Activated CD4-positive, alpha-beta T cell treated with anti-CD3 and anti-CD28 coated beads, Interleukin-2, Interleukin-6, amounts not matched to agents 100 ng/mL and 50 ng/mL, durations not matched to agents 16 hours and 8 hours (primary cell): Measurements from ENCODE around the gene SLC38A10.

Experiments
- DNase-seq: peaks from one replicate; pipeline ENCODE4 v3.0.0-alpha.2; 2020

Gene SLC38A10

DNA sequence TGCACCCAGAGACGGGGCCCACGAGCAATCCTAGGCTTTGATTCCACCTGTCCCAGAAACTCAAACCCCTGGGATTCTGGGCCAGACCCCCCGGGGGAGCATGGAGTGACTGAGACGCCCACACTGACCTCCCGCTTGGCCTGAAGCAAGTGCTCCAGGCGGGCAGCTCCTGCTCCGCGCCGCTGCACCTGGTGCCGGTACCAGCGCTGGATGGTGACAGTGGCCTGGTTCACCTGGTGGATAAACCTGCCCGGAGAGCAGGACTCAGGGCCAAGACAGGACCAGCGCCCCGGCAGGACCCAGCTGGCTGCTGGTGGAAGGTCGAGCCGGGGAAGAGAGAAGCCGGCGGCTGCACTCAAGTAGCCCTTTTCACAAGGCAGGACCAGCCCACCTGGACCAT is 94.9 kb downstream of the SLC38A10 start:
- DNase-seq = no peak

DNA sequence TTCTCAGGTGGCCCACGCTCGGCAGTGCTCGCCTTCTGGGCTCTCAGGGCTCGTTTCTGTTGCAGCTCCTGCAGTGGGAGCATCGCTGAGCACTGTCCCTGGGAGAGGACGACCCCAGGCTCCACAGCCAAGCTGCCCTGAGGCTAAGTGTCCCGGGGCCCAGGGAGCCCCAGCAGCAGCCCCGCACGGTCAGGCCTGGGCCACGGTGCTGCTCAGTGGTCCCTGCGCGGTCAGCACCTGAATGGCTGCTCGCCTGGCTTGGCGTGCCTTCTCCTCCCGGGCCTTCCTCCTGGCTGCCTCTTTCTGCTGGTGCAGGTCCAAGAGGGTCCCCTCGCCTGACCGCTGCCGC is 95.7 kb downstream of the SLC38A10 start:
- DNase-seq = no peak

DNA sequence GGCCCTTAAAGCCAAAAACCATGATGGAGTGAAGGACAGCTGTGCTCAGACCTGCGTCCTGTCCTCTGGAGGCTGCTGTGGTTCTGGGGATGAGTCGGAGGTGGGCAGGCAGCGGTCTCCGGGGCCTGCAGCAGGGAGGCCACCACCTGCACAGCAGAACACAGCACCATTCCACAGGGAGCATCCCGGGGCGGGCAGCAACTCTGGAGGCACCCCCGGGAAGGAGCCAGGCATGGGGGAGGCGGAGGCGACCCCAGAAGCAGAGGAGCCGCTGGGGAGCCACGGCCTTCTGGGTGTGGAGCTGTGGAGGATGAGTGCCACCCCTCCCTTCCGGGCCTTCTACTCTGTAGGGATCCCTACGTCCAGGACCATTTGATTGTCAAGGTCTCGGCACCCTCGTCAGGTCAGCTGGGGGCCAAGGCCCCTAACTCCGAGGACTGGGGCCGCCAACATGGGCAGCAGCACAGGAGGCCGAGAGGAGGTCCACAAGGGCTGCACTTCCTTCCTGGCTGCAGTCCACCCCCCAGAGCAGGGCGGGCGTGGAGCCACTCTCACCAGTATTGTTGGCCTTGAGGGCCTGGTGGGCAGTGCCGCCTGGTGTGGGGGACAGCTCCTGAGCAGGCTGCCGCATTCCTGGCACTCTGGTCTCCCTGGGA is 96.2 kb downstream of the SLC38A10 start:
- no peak for DNase-seq

DNA sequence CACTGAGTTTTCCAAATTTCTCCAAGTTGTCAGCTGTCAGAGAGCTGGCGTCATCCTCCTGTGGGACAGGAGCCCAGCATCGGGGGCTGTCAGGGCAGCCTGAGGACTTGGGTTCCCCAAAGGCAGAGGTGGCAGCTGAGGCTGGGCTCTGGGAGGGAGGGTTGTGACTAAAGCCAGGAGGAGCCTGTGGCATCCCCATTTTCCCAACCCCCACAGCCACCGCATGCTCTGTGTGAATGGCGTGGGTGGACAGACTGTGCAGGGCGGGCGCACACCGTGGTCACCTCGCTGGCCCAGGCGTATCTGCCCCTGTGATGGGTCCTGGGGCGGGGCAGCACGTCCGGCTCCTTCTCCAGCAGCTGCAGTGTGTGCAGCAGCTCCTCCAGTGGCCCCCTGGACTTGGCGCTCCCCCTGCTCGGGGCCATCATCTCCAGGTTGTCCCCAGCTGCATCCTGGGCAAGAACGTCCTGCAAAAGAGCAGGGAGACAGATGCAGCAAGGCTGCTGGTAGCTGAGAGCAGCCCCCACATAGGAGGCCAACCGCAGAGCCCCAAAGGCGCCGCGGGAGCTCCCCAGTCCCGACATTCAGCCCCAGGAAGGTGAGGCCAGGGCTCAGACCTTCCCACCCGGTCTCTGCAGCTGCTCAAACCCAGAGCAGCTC is 97.1 kb downstream of the SLC38A10 start:
- DNase-seq = no peak

DNA sequence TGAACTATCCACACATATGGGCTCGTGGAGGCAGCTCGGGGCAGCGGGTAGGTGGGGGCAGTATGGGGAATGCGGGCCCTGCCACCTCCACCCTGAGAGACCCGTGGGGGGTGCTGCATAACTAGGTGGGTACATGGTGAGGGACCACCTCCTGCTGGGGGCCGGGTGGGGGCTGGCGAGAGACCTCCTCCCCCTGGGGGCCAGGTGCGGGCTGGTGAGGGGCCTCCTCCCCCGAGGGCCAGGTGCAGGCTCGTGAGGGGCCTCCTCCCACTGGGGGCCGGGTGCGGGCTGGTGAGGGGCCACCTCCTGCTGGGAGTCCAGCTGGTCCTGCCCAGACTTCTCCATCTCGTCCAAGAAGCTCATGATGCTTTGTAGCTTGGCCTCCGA is 97.7 kb downstream of the SLC38A10 start:
- DNase-seq = no peak

DNA sequence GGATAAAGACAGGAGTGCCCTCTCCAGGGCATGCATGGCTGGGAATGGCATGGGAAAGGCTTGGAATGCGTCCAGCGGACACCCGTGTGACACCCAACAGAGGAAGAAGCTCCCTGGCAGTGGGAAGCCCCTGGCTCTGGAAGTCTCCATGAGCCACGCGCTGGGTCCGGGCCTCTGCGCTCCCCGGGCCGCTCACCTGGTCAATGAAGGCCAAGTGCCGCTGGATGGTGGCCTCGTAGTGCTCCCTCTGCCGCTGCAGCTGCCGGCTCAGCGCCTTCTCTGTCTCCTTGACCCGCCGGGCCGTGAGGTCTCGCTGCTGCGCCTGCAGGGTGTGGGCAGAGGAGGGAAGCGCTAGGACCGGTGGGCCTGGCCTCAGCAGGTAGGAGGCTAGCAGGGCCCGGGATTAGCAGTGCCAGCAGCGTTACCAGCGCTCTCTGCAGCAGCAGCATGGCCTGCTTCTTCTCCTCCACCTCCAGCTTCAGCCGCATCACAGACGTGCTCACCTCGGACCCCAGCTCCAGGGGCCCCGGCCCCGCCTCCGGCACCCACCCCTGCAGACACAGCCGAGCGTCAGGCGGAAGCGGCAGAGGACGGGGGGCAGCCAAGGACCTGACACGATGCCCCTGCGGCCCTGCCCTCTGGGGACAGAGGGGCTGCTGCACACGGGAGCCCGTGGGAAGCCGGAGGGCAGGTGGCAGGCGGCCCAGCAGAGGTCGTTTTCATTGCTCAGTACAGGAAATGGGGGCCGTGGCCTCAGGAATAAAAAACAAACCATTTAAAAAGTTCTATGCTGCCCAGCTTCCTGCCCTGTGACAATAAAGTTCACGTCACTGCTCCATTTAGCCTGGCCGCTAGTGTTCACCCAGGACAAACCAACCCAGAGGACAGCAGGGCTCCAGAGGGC is 98.3 kb downstream of the SLC38A10 start:
- no peak for DNase-seq

DNA sequence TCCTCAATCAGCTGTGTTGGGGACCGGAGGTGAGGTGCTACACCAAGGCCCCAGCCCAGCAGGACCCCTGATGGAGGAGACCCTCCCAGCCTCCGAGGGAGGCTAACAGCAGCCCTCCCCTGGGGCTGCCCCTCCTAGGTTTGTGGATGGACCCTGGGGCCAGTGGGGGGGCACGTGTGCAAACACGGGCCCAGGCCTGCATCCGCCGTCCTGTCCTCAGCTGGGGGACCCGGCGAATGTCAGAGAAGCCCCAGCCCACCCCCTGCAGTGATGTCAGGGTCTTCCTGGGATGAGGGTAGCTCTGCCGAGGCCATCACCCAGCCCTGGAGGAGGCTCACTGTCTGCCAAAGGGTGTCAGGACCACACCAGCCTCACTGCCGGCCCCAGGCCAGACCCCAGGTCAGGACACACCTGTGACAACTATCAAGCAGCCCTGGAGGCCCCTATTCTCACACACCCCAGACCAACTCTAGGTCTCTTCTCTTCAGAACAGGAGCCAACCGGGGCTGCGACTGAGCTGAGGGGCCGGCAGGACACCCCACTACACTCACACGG is 99.1 kb downstream of the SLC38A10 start:
- DNase-seq = no peak
